ENCODE results near the gene NGB.

The NGB gene

GRCh38 chr14:77260631-77261030, 10.4 kb downstream of the NGB start:
- no peak overlapping the region for H3K27ac ChIP-seq
- CTCF ChIA-PET = no interaction called here
- TF ChIP-seq CTCF (conservative IDR thresholded peaks at IDR 0.05; ENCODE audit: low read depth) = no peak
- DNase-seq (ENCODE audit: low spot score) = no peak
- POLR2A ChIA-PET (ENCODE audit: low non-redundant PET) = no interaction called here

GRCh38 chr14:77260199-77260598, 10.8 kb downstream of the NGB start:
- H3K27ac ChIP-seq = no peak overlapping the region
- ChIA-PET CTCF (no interaction called here), POLR2A (ENCODE audit: low non-redundant PET) (no interaction called here)
- no peak for TF ChIP-seq CTCF (conservative IDR thresholded peaks at IDR 0.05; ENCODE audit: low read depth)
- DNase-seq (ENCODE audit: low spot score) = no peak

- ChIA-PET POLR2A (ENCODE audit: low non-redundant PET) (no interaction called here), CTCF (no interaction called here)
- DNase-seq (ENCODE audit: low spot score) = no peak
- no peak overlapping the region for H3K27ac ChIP-seq
- TF ChIP-seq CTCF (conservative IDR thresholded peaks at IDR 0.05; ENCODE audit: low read depth) = no peak
Observed at GRCh38 chr14:77259025-77259715, 11.8 kb downstream of the NGB start.

- no peak for DNase-seq (ENCODE audit: low spot score)
- no peak overlapping the region for H3K27ac ChIP-seq
- TF ChIP-seq CTCF (conservative IDR thresholded peaks at IDR 0.05; ENCODE audit: low read depth) = no peak
- ChIA-PET CTCF (interaction anchor here (0.6 kb wide), 1 partner anchor 47 kb away, joined by 3 read pairs; no protein-coding TSS in a partner anchor), POLR2A (ENCODE audit: low non-redundant PET) (no interaction called here)
Observed at GRCh38 chr14:77258566-77258965, 12.4 kb downstream of the NGB start.

GRCh38 chr14:77257700-77258099, 13.3 kb downstream of the NGB start:
- no peak for TF ChIP-seq CTCF (conservative IDR thresholded peaks at IDR 0.05; ENCODE audit: low read depth)
- no peak overlapping the region for H3K27ac ChIP-seq
- POLR2A ChIA-PET (ENCODE audit: low non-redundant PET) = no interaction called here
- CTCF ChIA-PET = no interaction called here
- DNase-seq (ENCODE audit: low spot score) = no peak

- no peak for TF ChIP-seq CTCF (conservative IDR thresholded peaks at IDR 0.05; ENCODE audit: low read depth)
- no peak overlapping the region for H3K27ac ChIP-seq
- POLR2A ChIA-PET (ENCODE audit: low non-redundant PET) = no interaction called here
- CTCF ChIA-PET = no interaction called here
- no peak for DNase-seq (ENCODE audit: low spot score)
Observed at GRCh38 chr14:77256694-77257093, 14.3 kb downstream of the NGB start.
